Measurements from ENCODE around the gene POU2F1. TPM values are rescaled to one million over a fixed set of nuclear protein-coding genes. Genes with fewer than 3 reads are reported as not detected.
"Not testable (repeated sequence)": the region's sequence is repeated elsewhere in the genome, so short reads cannot be mapped to it uniquely, and the experiment has no call there.

POU2F1 gene
- total RNA-seq, 1 donor from 2014 or later: 15.3 TPM

- Mint-ChIP-seq H3K27ac (ENCODE audit: unreplicated experiment) (no peak overlapping the region), H3K4me3 (ENCODE audit: unreplicated experiment) (no peak overlapping the region), H3K27me3 (ENCODE audit: unreplicated experiment) (no peaks in the 10 kb centered on the region), H3K4me1 (ENCODE audit: unreplicated experiment) (peaks cover 30% of the 10 kb centered on the region), H3K9me3 (ENCODE audit: unreplicated experiment) (no peaks in the 10 kb centered on the region), H3K36me3 (ENCODE audit: unreplicated experiment) (no peaks in the 10 kb centered on the region)
- DNase-seq (ENCODE audit: extremely low spot score, unreplicated experiment): no peak
- TF ChIP-seq, protein P1, sequence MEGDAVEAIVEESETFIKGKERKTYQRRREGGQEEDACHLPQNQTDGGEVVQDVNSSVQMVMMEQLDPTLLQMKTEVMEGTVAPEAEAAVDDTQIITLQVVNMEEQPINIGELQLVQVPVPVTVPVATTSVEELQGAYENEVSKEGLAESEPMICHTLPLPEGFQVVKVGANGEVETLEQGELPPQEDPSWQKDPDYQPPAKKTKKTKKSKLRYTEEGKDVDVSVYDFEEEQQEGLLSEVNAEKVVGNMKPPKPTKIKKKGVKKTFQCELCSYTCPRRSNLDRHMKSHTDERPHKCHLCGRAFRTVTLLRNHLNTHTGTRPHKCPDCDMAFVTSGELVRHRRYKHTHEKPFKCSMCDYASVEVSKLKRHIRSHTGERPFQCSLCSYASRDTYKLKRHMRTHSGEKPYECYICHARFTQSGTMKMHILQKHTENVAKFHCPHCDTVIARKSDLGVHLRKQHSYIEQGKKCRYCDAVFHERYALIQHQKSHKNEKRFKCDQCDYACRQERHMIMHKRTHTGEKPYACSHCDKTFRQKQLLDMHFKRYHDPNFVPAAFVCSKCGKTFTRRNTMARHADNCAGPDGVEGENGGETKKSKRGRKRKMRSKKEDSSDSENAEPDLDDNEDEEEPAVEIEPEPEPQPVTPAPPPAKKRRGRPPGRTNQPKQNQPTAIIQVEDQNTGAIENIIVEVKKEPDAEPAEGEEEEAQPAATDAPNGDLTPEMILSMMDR (IDR thresholded peaks at IDR 0.05): no peak
Observed at GRCh38 chr1:167200749-167201148, 19.9 kb upstream of the POU2F1 start.

DNA sequence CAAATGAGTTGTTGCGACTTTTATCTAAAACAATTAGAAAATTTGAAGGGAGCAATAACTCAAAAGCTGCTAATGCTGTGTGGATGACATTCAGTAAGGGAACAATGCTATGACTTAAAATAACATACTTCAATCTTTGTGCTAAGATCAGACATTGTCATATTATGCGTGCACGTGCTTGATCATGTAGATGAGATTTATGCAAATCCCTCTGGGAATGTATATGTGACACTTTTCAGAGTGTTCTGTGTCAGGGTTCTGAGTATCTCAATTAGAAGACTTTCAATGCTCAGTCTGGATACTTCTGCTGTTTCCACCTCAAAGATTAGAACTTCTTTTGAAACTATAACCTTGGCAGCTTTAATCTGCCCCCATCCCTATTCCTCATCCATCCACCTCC lies 18.6 kb upstream of the POU2F1 start:
- Mint-ChIP-seq H3K4me3 (ENCODE audit: unreplicated experiment) (no peak overlapping the region), H3K27ac (ENCODE audit: unreplicated experiment) (no peak overlapping the region), H3K9me3 (ENCODE audit: unreplicated experiment) (no peaks in the 10 kb centered on the region), H3K27me3 (ENCODE audit: unreplicated experiment) (no peaks in the 10 kb centered on the region), H3K4me1 (ENCODE audit: unreplicated experiment) (peaks cover 17% of the 10 kb centered on the region), H3K36me3 (ENCODE audit: unreplicated experiment) (no peaks in the 10 kb centered on the region)
- DNase-seq (ENCODE audit: extremely low spot score, unreplicated experiment): no peak
- TF ChIP-seq, protein P1 (IDR thresholded peaks at IDR 0.05): no peak

- not testable (repeated sequence) for H3K27me3 Mint-ChIP-seq (ENCODE audit: unreplicated experiment); H3K4me3 Mint-ChIP-seq (ENCODE audit: unreplicated experiment); DNase-seq (ENCODE audit: extremely low spot score, unreplicated experiment); H3K36me3 Mint-ChIP-seq (ENCODE audit: unreplicated experiment); H3K4me1 Mint-ChIP-seq (ENCODE audit: unreplicated experiment)
- Mint-ChIP-seq H3K9me3 (ENCODE audit: unreplicated experiment) (peaks cover 11% of the 10 kb centered on the region), H3K27ac (ENCODE audit: unreplicated experiment) (peak overlapping the region; percentile 64)
Observed at GRCh38 chr1:167205306-167206050, 15.2 kb upstream of the POU2F1 start.

DNA sequence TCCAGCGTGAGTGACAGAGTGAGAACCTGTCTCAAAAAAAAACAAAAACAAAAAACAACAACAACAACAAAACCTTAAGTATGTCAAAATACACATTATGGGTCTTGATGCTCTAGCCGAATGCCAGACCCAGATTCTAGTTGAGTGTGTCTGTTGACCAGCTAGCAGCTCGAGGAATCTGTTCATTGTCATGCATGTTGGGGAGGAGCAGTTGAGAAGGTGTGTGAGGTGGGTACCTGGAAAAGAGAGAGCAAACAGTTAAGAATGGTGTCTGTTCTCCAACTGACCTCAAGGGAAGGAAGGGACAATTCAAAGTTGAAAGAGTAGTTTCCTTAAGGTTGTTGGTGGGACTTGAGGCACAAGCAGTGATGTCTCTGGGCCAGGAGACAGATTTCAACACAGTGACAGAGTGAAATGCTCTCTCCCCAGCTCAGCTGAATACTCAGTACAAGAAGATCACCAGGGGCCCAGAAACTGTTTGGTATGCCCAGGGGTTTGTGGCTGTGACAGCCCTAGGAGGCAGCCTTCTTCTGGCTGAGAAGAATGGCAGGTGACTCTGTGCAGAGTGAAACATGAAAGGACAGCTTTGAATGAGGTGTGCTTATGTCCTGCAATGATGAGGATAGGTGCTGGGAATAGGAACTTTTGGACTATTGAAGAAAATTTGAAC lies 14.4 kb upstream of the POU2F1 start:
- DNase-seq (ENCODE audit: extremely low spot score, unreplicated experiment): no peak
- no peaks in the 10 kb centered on the region for H3K36me3 Mint-ChIP-seq (ENCODE audit: unreplicated experiment)

GRCh38 chr1:167207940-167208623 lies 12.6 kb upstream of the POU2F1 start:
- H3K27me3 Mint-ChIP-seq (ENCODE audit: unreplicated experiment): no peaks in the 10 kb centered on the region
- DNase-seq (ENCODE audit: extremely low spot score, unreplicated experiment): no peak
- H3K36me3 Mint-ChIP-seq (ENCODE audit: unreplicated experiment): no peaks in the 10 kb centered on the region
- peaks cover 11% of the 10 kb centered on the region for H3K9me3 Mint-ChIP-seq (ENCODE audit: unreplicated experiment)
- peaks cover 7% of the 10 kb centered on the region for H3K4me1 Mint-ChIP-seq (ENCODE audit: unreplicated experiment)
- no peak overlapping the region for H3K4me3 Mint-ChIP-seq (ENCODE audit: unreplicated experiment)
- H3K27ac Mint-ChIP-seq (ENCODE audit: unreplicated experiment): no peak overlapping the region
- TF ChIP-seq, protein P1 (IDR thresholded peaks at IDR 0.05): peak; percentile 26

More for the DNA sequence above, 14.4 kb upstream of the POU2F1 start:
- H3K4me1 Mint-ChIP-seq (ENCODE audit: unreplicated experiment): peaks cover 7% of the 10 kb centered on the region
- H3K4me3 Mint-ChIP-seq (ENCODE audit: unreplicated experiment): no peak overlapping the region
- H3K27me3 Mint-ChIP-seq (ENCODE audit: unreplicated experiment): no peaks in the 10 kb centered on the region
- TF ChIP-seq, protein P1 (IDR thresholded peaks at IDR 0.05): no peak
- H3K9me3 Mint-ChIP-seq (ENCODE audit: unreplicated experiment): peaks cover 11% of the 10 kb centered on the region
- H3K27ac Mint-ChIP-seq (ENCODE audit: unreplicated experiment): no peak overlapping the region

All from osteocyte (in vitro differentiated cells).